SU-DHL-6 (cell line): ENCODE results near the gene TMEM151B.

Source experiments
- H2AFZ ChIP-seq: fragments of 200-600 bp; sonication (generic); 2 replicates; pipeline ENCODE4 v1.6.1; 2014; ENCODE audit warnings: low read depth, mild to moderate bottlenecking, moderate library complexity, mixed read lengths, antibody characterized with exemption, low read length; ENCODE audit not compliant: severe bottlenecking
- H3F3A ChIP-seq: fragments of 200-600 bp; shearing (Covaris generic); 2 replicates; pipeline ENCODE4 v1.6.0; 2016; ENCODE audit warnings: antibody characterized with exemption, mild to moderate bottlenecking; ENCODE audit not compliant: insufficient read depth
- H3K27ac ChIP-seq: fragments of 200-600 bp; sonication (generic); 2 replicates; pipeline ENCODE4 v1.5.1; 2016; ENCODE audit warnings: low read depth, mild to moderate bottlenecking, low read length, moderate library complexity, mixed read lengths
- H3K27me3 ChIP-seq: fragments of 200-600 bp; sonication (generic), shearing (Covaris generic); 2 replicates; pipeline ENCODE4 v1.6.0; 2014; ENCODE audit warnings: mild to moderate bottlenecking, low read length
- H3K36me3 ChIP-seq: fragments of 200-600 bp; sonication (generic); 2 replicates; pipeline ENCODE4 v1.6.1; 2014; ENCODE audit warnings: mild to moderate bottlenecking, low read length, mixed read lengths
- H3K4me2 ChIP-seq: fragments of 300-600, 200-600 bp; shearing (Covaris generic), sonication (generic); 2 replicates; pipeline ENCODE4 v1.6.0; 2014; ENCODE audit warnings: low read length, low read depth, mild to moderate bottlenecking; ENCODE audit not compliant: poor library complexity, severe bottlenecking
- H3K4me3 ChIP-seq: fragments of 200-600 bp; sonication (generic); 2 replicates; pipeline ENCODE4 v1.5.1; 2014; ENCODE audit warnings: antibody characterized with exemption, low read length, mild to moderate bottlenecking, mixed read lengths; ENCODE audit not compliant: insufficient read depth, poor library complexity, severe bottlenecking
- H3K79me2 ChIP-seq: fragments of 200-600 bp; sonication (generic); 2 replicates; pipeline ENCODE4 v1.6.1; 2014; ENCODE audit warnings: mild to moderate bottlenecking, low read length, moderate library complexity; ENCODE audit not compliant: insufficient read depth
- H3K9ac ChIP-seq: fragments of 200-600 bp; sonication (generic); 2 replicates; pipeline ENCODE4 v1.7.0; 2014; ENCODE audit warnings: mild to moderate bottlenecking, low read length
- H3K9me2 ChIP-seq: fragments of 200-600 bp; sonication (generic); replicated peaks from 2 replicates; pipeline ENCODE4 v1.6.1; 2014; ENCODE audit warnings: low read length; ENCODE audit not compliant: insufficient read depth
- H3K9me3 ChIP-seq: fragments of 200-600 bp; sonication (generic); 2 replicates; pipeline ENCODE4 v1.6.1; 2014; ENCODE audit warnings: low read length, mixed read lengths; ENCODE audit not compliant: insufficient read depth
- H4K20me1 ChIP-seq: fragments of 200-600 bp; sonication (generic); 2 replicates; pipeline ENCODE4 v1.6.1; 2014; ENCODE audit warnings: low read depth, mild to moderate bottlenecking, antibody characterized with exemption, low read length, moderate library complexity, mixed read lengths
- CTCF ChIP-seq: fragments of 200-600 bp; sonication (generic); IDR thresholded peaks from one replicate; pipeline ENCODE4 v1.5.1; 2017; ENCODE audit warnings: antibody characterized with exemption, mild to moderate bottlenecking, low read length, moderate library complexity; ENCODE audit not compliant: insufficient read depth, poor library complexity, severe bottlenecking
- EZH2phosphoT487 ChIP-seq: fragments of 200-600 bp; sonication (generic), shearing (Covaris generic); conservative IDR thresholded peaks from 2 replicates; pipeline ENCODE4 v1.6.1; 2018; ENCODE audit warnings: mild to moderate bottlenecking, antibody characterized with exemption, low read length, moderate library complexity, mixed read lengths

Gene TMEM151B

GRCh38 chr6:44278315-44278714 lies 8.1 kb downstream of the TMEM151B start:
- Histone ChIP-seq H3F3A (no peaks in the 10 kb centered on the region), H2AFZ (no peak overlapping the region), H3K9me2 (no peaks in the 10 kb centered on the region), H3K27me3 (no peaks in the 10 kb centered on the region), H4K20me1 (no peaks in the 10 kb centered on the region), H3K79me2 (no peaks in the 10 kb centered on the region), H3K27ac (no peak overlapping the region), H3K4me3 (no peak overlapping the region), H3K9ac (no peak overlapping the region), H3K4me2 (no peak overlapping the region), H3K9me3 (no peaks in the 10 kb centered on the region), H3K36me3 (no peaks in the 10 kb centered on the region)
- TF ChIP-seq EZH2phosphoT487 (no peak), CTCF (no peak)

DNA sequence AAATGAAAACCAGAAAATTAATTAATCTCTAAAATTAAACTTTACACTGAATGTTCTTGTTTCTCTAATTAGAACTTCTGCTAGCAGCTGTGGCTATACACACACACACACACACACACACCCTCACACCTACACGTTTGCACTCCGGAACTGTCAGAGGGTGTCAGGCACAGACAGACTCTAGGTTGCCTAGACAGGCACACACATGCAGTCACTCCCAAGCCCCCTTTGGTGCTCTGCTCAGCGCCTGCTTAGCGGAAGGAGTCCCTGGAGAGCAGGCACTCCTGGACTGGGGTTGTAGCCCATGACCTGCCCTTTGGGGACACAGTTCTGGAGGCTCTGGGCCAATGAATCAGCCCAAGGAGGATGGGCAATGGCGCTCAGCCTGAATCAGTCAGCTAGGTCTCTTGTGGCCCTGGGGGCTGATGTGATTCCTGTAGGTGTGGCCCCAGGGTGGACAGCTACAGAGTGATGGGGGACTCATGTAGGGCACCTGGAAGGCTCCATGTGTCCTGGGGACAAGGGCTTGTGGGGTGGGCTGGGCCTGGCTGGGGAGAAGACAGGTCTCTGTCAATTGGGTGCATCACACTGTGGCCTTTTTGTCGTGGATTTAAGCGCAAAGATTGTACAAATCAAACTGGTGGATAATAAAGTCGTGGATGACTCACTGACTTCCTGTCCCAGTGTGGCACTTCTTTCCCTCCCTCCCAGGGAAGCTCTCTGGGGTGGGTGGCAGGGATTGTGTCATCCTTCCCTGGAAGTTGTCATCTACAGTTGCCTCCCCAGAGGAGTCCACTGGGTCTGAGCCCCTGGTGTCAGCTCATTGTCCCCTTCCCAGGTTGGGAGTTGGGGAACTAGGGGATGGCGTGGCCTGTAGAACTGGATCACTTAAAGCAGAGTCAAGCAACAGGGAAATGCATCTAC lies 8.8 kb downstream of the TMEM151B start:
- Histone ChIP-seq H4K20me1 (no peaks in the 10 kb centered on the region), H3K36me3 (no peaks in the 10 kb centered on the region), H3K4me3 (no peak overlapping the region), H2AFZ (no peak overlapping the region), H3K9me2 (no peaks in the 10 kb centered on the region), H3F3A (no peaks in the 10 kb centered on the region), H3K9ac (no peak overlapping the region), H3K27ac (no peak overlapping the region), H3K4me2 (no peak overlapping the region), H3K79me2 (no peaks in the 10 kb centered on the region), H3K27me3 (no peaks in the 10 kb centered on the region), H3K9me3 (no peaks in the 10 kb centered on the region)
- TF ChIP-seq EZH2phosphoT487 (no peak), CTCF (no peak)

- Histone ChIP-seq H3K4me2 (no peak overlapping the region), H3K27ac (no peak overlapping the region), H4K20me1 (no peaks in the 10 kb centered on the region), H3K36me3 (no peaks in the 10 kb centered on the region), H3K79me2 (no peaks in the 10 kb centered on the region), H3K27me3 (peaks cover 6% of the 10 kb centered on the region; the same call in 1 of the 2 replicates), H3K4me3 (no peak overlapping the region), H2AFZ (no peak overlapping the region), H3F3A (no peaks in the 10 kb centered on the region), H3K9ac (no peak overlapping the region), H3K9me3 (no peaks in the 10 kb centered on the region), H3K9me2 (no peaks in the 10 kb centered on the region)
- TF ChIP-seq CTCF, result no peak
- TF ChIP-seq EZH2phosphoT487, result no peak
These were observed 13.9 kb downstream of the TMEM151B start for GRCh38 chr6:44284121-44284520.
